HG03558 (cell line): ENCODE data around the gene CSF2.

Source experiments
- ATAC-seq: cut with Tn5 transposase; IDR thresholded peaks from one replicate; pipeline ENCODE4 v1.9.1; 2021; ENCODE audit warnings: moderate number of reproducible peaks; ENCODE audit not compliant: unreplicated experiment; ENCODE audit errors: extremely low read depth

The CSF2 gene

GRCh38 chr5:132066871-132067270 lies 6.7 kb upstream of the CSF2 start:
- no peak for ATAC-seq

DNA sequence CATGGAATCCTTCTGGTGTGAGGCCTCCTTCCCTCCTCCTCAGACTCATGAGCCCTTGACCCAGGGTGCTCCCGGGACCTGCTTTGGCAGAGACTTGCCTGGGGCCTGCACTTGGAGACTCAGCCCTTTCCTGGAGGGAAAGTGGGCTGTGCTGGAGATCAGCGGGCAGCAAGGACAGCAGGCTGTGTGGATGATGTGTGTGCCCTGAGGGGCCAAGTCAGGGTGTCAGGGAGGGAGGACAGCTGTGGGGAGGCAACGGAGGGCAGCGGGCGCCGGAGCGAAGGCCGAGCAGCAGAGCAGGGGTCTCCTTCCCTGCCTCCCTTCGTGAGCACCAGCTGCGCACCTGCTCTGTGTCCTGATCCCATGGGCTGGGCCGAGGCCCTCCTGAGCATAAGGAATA lies 6.1 kb upstream of the CSF2 start:
- ATAC-seq: no peak

DNA sequence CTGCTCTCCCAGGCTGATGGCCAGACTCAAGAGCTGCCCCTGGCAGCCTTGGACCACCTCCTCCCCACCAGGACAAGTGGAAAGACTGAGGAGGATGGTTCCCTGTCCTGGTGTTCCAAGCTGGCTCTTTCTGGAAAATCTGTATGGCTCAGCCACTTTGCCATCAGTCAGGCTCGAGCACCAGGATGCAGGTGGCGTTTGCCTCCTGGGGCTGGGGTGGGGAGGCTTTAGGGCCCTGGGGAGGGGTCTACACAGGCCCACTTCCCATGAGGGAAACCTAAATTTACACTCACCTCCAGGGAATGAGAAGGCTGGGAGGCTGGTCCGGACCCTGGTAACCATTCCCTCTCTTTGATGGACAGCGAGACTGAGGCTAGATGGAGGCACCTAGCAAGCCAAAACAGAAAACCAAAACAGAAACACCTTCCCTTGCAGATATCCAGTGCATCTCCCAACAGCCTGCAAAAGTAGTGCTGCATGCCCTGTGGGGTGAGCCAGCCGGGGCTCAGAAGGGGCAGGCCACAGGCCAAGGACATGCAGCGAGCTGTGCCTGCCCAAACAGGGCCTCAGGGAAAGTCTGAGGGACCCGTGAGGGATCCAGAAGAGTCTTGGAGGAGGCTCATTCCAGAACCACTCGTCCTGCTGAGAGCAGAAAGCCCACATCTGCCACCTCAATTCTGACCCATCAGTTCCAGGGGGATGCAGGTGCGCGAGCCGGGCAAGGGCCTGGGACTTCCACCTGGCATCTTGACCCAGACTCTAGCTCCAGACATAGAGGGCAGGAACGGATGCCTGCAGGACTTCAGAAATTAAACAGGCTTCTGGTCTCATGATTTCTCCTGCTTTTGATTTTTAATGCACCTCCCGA lies 5.4 kb upstream of the CSF2 start:
- no peak for ATAC-seq

GRCh38 chr5:132069561-132069960 lies 4.0 kb upstream of the CSF2 start:
- no peak for ATAC-seq

DNA sequence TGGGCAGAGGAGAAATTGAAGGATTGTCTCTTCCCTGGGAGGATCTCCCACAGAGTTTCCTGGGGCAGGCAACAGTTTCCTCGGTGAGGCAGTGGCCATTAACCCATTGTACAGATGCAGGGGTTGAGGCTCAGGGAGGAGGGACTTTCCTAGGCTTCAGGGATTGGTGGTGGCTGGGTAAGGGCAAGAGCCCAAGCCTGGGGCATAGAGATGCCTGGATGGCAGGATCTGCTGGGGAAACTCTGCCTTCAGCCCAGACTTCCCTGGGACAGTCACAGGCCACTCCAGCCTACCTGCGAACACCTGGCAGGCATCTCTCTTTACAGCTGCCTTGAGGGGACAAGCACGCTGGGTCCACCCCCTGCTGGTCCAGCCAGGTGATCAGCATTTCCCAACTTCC lies 3.6 kb upstream of the CSF2 start:
- ATAC-seq: no peak

- ATAC-seq: no peak
These were observed 2.9 kb upstream of the CSF2 start for GRCh38 chr5:132070460-132071337.

GRCh38 chr5:132071338-132071707 lies 2.3 kb upstream of the CSF2 start:
- no peak for ATAC-seq

DNA sequence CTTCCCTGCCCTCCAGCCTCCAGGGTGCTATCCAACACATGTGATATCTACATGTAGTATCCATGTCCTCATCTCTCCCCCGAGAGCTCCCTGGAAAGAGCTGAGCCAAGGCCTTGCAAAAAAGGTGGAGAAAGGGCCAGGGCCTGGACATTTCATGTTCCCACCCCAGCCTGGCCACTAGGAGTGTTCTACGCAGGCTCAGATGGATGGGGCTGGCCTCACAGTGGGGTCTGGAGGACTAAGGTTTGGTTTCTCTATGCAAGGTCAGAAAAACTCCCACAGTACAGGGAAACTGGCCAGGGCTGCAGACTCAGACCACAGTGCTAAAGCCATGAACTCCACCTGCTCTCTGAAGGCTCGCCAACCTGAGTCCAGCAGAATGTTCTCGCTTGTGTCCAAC lies 1.5 kb upstream of the CSF2 start:
- ATAC-seq: no peak

DNA sequence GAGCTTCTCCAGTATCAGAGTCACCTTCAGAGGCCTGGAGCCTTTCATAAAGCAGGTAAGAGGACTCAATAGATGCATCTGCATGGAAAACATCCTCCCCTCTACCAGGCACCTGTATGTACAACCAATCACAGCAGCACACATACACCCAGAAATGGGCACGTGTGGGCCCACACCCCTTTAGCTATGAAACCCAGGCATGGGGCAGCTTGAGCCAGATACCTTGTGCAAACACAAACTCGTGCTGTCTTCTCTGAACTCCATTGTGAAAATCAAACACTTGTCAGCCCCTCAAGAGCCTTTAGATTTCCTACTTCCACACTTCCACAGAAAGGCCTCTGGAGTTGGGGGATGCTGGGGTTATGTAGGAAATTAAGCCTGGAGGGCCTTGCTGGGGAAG lies 1.1 kb upstream of the CSF2 start:
- ATAC-seq: no peak

DNA sequence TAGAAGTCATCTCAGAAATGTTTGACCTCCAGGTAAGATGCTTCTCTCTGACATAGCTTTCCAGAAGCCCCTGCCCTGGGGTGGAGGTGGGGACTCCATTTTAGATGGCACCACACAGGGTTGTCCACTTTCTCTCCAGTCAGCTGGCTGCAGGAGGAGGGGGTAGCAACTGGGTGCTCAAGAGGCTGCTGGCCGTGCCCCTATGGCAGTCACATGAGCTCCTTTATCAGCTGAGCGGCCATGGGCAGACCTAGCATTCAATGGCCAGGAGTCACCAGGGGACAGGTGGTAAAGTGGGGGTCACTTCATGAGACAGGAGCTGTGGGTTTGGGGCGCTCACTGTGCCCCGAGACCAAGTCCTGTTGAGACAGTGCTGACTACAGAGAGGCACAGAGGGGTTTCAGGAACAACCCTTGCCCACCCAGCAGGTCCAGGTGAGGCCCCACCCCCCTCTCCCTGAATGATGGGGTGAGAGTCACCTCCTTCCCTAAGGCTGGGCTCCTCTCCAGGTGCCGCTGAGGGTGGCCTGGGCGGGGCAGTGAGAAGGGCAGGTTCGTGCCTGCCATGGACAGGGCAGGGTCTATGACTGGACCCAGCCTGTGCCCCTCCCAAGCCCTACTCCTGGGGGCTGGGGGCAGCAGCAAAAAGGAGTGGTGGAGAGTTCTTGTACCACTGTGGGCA lies 642 bp downstream of the CSF2 start:
- no peak for ATAC-seq

- ATAC-seq: no peak
These were observed 1.5 kb downstream of the CSF2 start for GRCh38 chr5:132074772-132075718.

DNA sequence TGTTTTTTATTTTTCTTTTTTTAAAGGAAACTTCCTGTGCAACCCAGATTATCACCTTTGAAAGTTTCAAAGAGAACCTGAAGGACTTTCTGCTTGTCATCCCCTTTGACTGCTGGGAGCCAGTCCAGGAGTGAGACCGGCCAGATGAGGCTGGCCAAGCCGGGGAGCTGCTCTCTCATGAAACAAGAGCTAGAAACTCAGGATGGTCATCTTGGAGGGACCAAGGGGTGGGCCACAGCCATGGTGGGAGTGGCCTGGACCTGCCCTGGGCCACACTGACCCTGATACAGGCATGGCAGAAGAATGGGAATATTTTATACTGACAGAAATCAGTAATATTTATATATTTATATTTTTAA lies 2.1 kb downstream of the CSF2 start:
- ATAC-seq: no peak

GRCh38 chr5:132076202-132076830 lies 2.7 kb downstream of the CSF2 start:
- ATAC-seq: no peak

DNA sequence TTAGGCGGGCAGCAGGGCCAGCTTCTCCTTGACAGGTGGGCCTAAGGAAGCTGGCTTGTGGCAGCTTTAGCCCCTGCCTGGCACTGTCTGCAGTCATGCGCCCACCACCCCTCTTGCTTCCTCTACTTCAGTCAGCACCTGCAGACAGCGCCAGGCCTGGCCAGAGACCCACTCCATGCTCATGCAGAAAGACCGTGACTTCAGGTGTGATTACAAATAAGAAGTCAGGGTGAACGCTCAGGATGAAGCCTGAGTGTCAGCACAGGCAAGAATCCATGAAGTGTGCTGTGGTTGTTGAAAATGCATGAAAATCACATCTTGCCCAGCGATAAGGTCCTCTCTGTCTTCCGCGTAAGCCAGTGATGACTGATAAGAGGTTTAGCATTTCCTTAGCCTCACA lies 3.4 kb downstream of the CSF2 start:
- ATAC-seq: no peak

GRCh38 chr5:132079081-132079480 lies 5.5 kb downstream of the CSF2 start:
- no peak for ATAC-seq

- ATAC-seq: no peak
These were observed 6.0 kb downstream of the CSF2 start for GRCh38 chr5:132079619-132080018.

GRCh38 chr5:132080595-132080994 lies 7.0 kb downstream of the CSF2 start:
- ATAC-seq: no peak

GRCh38 chr5:132081458-132081857 lies 7.9 kb downstream of the CSF2 start:
- ATAC-seq: no peak

DNA sequence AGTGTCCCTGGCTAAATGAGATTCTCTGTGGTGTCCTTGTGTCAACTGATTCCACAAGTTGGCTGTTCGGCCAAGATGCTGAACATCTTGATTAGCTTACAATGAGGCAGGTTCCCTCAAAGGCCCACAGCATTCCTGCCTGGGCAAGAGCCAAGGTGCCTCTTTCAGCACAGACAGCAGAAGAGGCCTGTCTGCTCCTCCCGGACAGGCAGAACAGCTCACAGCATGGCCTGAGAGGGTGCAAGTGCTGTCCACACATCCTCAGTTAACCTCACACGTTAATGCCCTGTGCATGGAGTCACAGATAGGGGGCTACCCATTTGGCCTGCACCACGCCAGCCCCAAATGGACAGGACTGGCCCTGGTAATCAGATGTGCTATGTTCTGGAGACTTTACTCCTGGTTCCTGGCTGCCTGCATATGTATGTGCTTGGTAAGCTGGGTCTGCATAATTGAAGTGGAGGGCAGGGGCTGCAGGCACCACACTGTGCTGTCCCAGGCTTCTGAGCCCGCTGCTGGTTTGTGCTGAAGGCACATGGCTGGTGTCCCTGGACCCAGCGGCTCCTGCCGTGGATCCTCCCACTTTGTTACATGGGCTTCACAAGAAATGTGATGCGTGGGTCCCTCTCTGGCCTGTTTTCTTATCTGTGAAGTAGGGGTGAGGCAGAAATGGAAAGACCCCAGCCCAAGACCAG lies 8.9 kb downstream of the CSF2 start:
- no peak for ATAC-seq
